Colonic mucosa (tissue), 4 donors: ENCODE results near the gene ANO1. TPM values are rescaled to one million over a fixed set of nuclear protein-coding genes. Genes with fewer than 3 reads are reported as not detected.

Source experiments
- DNase-seq: peaks from one replicate; pipeline ENCODE4 v3.0.0-alpha.2; 2020
- H3K27ac ChIP-seq: fragments of 200-600 bp; one replicate; pipeline ENCODE4 v1.8.0; 2021
- H3K27me3 ChIP-seq: fragments of 200-600 bp; one replicate; pipeline ENCODE4 v1.8.0; 2021
- H3K36me3 ChIP-seq: fragments of 200-600 bp; one replicate; pipeline ENCODE4 v1.8.0; 2021
- H3K4me1 ChIP-seq: fragments of 200-600 bp; one replicate; pipeline ENCODE4 v1.8.0; 2021; ENCODE audit warnings: mild to moderate bottlenecking
- H3K4me3 ChIP-seq: fragments of 200-600 bp; one replicate; pipeline ENCODE4 v1.8.0; 2021
- H3K9ac ChIP-seq, 2 donors: one replicate each; pipeline ENCODE4 v1.7.0; 2013; ENCODE audit warnings: control low read depth in 2 of 2, low read depth in 2 of 2, low read length in 2 of 2
- H3K9me3 ChIP-seq: fragments of 200-600 bp; one replicate; pipeline ENCODE4 v1.8.0; 2021
- CTCF ChIP-seq: fragments of 200-600 bp; IDR thresholded peaks from one replicate; pipeline ENCODE4 v1.8.0; 2022; ENCODE audit warnings: antibody characterized with exemption, mild to moderate bottlenecking
- intact Hi-C: fragments of 100-400 bp; cut with DNase I; formaldehyde crosslinking; loops from one replicate; pipeline ENCODE4 v1.14.1; 2022
- total RNA-seq, 2 donors: library from RNA; stranded (reverse); fragmentation: NEBNext Ultra II Directional in 1 of 2; extraction: Animal tissue kit (Norgen Biotek cat#: 25700) in 1 of 2; gene quantifications; one replicate each; pipeline ENCODE4 v1.2.1, GENCODE V29; 2021
- donor health status: healthy.
- donor health status: DM: no; HTN: no; CAD: no.
- donor health status: DM: no; HTN: no; CAD: no.

ANO1 gene
- total RNA-seq, 2 donors from 2014 or later: 8.3 to 16.4 TPM

GRCh38 chr11:70091638-70092037 lies 13.5 kb downstream of the ANO1 start:
- Histone ChIP-seq H3K4me3 (no peak overlapping the region), H3K4me1 (no peaks in the 10 kb centered on the region), H3K27me3 (no peaks in the 10 kb centered on the region), H3K9ac (no peak overlapping the region), H3K27ac (no peak overlapping the region), H3K36me3 (no peaks in the 10 kb centered on the region), H3K9me3 (no peaks in the 10 kb centered on the region)
- TF ChIP-seq CTCF: no peak
- DNase-seq: no peak
- intact Hi-C loops: no loop called here

GRCh38 chr11:70092959-70093715 lies 15.0 kb downstream of the ANO1 start:
- no peaks in the 10 kb centered on the region for H3K27me3 ChIP-seq
- no peak overlapping the region for H3K27ac ChIP-seq
- H3K36me3 ChIP-seq: no peaks in the 10 kb centered on the region
- H3K9ac ChIP-seq: no peak overlapping the region
- H3K4me3 ChIP-seq: no peak overlapping the region
- H3K4me1 ChIP-seq: no peaks in the 10 kb centered on the region
- no peak for DNase-seq
- intact Hi-C loops: no loop called here
- no peak for TF ChIP-seq CTCF
- no peaks in the 10 kb centered on the region for H3K9me3 ChIP-seq

DNA sequence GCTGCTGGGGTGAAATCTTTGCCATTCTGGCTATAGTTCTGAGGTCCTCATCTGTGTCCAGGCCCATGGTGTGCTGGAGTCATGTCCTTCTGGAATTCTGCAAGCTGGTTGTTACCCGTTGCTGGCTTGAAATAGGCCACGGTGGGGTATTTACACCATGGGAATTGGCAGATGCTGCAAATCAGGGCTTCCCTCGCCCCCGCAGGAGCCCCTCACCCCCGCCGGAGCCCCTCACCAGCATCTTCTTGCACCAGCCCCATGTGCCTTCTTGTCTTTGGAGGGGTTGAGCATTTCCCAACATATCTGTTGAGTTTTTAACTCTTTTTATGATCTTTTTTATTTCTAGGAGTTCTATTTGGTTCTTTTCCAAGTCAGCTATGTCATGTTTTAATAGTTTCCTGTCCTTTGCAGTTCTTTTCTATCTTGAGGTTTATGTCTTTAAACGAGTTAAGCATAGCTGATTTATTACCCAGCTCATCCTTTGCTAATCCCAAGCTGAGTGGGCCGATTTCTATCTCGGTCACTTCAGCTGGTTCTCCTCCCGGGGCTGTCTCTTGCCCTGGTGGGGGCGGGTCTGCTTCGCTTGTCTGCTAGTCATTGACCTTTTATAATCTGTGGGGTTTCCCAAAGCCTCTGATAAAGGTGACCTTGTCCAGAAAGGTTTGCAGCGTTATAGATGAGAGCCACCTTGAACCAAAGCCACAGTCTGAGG lies 17.6 kb downstream of the ANO1 start:
- Histone ChIP-seq H3K4me3 (no peak overlapping the region), H3K9me3 (no peaks in the 10 kb centered on the region), H3K27me3 (no peaks in the 10 kb centered on the region), H3K36me3 (no peaks in the 10 kb centered on the region), H3K4me1 (no peaks in the 10 kb centered on the region), H3K9ac (no peak overlapping the region), H3K27ac (no peak overlapping the region)
- TF ChIP-seq CTCF: no peak
- intact Hi-C loops: no loop called here
- no peak for DNase-seq

GRCh38 chr11:70097783-70098563 lies 19.9 kb downstream of the ANO1 start:
- H3K9ac ChIP-seq: no peak overlapping the region
- no peaks in the 10 kb centered on the region for H3K36me3 ChIP-seq
- H3K4me3 ChIP-seq: no peak overlapping the region
- TF ChIP-seq CTCF: no peak
- no peaks in the 10 kb centered on the region for H3K9me3 ChIP-seq
- DNase-seq: no peak
- H3K27ac ChIP-seq: no peak overlapping the region
- H3K27me3 ChIP-seq: no peaks in the 10 kb centered on the region
- H3K4me1 ChIP-seq: no peaks in the 10 kb centered on the region
- intact Hi-C loops: no loop called here

GRCh38 chr11:70098936-70099335 lies 20.8 kb downstream of the ANO1 start:
- Histone ChIP-seq H3K4me1 (no peaks in the 10 kb centered on the region), H3K9me3 (no peaks in the 10 kb centered on the region), H3K4me3 (no peak overlapping the region), H3K27ac (no peak overlapping the region), H3K36me3 (no peaks in the 10 kb centered on the region), H3K27me3 (no peaks in the 10 kb centered on the region), H3K9ac (no peak overlapping the region)
- TF ChIP-seq CTCF: no peak
- no peak for DNase-seq
- intact Hi-C loops: no loop called here
